ENCODE data around the gene ENOX1. TPM values are rescaled to one million over a fixed set of nuclear protein-coding genes. Genes with fewer than 3 reads are reported as not detected.

ENOX1 gene
- total RNA-seq, 1 experiment from 2014 or later = 1.5 TPM

- Mint-ChIP-seq H3K27me3 (ENCODE audit: unreplicated experiment) (peaks cover 29% of the 10 kb centered on the region), H3K36me3 (ENCODE audit: insufficient read depth, unreplicated experiment) (no peaks in the 10 kb centered on the region), H3K4me1 (ENCODE audit: low read depth, unreplicated experiment) (no peaks in the 10 kb centered on the region), H3K9me3 (ENCODE audit: low read depth, unreplicated experiment) (no peaks in the 10 kb centered on the region), H3K27ac (ENCODE audit: unreplicated experiment) (no peak overlapping the region), H3K4me3 (ENCODE audit: low read depth, unreplicated experiment) (no peak overlapping the region)
- DNase-seq = no peak
- TF ChIP-seq, protein P1, sequence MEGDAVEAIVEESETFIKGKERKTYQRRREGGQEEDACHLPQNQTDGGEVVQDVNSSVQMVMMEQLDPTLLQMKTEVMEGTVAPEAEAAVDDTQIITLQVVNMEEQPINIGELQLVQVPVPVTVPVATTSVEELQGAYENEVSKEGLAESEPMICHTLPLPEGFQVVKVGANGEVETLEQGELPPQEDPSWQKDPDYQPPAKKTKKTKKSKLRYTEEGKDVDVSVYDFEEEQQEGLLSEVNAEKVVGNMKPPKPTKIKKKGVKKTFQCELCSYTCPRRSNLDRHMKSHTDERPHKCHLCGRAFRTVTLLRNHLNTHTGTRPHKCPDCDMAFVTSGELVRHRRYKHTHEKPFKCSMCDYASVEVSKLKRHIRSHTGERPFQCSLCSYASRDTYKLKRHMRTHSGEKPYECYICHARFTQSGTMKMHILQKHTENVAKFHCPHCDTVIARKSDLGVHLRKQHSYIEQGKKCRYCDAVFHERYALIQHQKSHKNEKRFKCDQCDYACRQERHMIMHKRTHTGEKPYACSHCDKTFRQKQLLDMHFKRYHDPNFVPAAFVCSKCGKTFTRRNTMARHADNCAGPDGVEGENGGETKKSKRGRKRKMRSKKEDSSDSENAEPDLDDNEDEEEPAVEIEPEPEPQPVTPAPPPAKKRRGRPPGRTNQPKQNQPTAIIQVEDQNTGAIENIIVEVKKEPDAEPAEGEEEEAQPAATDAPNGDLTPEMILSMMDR (IDR thresholded peaks at IDR 0.05; ENCODE audit: unreplicated experiment) = no peak
- intact Hi-C loops (cut with micrococcal nuclease; ENCODE audit: unreplicated experiment) = no loop called here
- CTCF ChIA-PET = no interaction called here
- BruUV-seq (replicated peaks) = no TSS peak
Measured at GRCh38 chr13:43239275-43239840, 547.4 kb downstream of the ENOX1 start.

DNA sequence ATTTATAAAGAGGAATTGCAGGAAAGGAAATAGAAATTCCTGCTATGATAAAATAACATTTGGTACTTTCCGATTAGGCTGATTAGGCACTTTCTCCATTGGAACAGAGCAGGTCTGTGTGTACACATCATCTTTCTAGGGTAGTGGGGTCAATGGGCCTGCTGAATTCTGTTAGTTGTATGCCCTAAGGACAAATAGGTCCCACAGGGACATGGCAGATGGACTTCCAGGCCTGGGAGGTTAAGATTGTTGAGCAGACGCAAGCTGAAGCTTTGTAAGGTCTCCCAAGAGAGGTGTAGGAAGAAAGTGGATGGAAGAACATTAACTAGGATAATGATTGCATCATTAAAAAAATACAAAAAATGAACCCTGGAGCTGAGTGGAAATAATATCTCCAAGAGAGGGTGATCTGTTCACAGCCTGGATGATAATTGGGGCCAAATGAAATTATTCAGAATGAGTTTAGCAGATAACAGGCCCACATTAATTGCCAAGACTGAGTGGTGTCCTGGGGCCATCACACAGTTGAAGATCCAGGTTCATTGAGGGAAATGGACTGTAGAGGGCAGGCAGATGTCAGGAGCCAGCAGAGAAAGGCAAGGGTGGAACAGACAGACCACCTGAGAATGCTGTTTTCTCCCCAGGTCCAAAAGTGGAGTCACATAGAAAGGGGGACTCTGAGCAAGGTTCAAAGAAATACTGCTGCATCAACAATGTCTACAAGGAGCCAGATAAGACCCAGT lies 548.3 kb downstream of the ENOX1 start:
- H3K4me1 Mint-ChIP-seq (ENCODE audit: low read depth, unreplicated experiment) = no peaks in the 10 kb centered on the region
- H3K9me3 Mint-ChIP-seq (ENCODE audit: low read depth, unreplicated experiment) = no peaks in the 10 kb centered on the region
- intact Hi-C loops (cut with micrococcal nuclease; ENCODE audit: unreplicated experiment) = no loop called here
- no peak overlapping the region for H3K27ac Mint-ChIP-seq (ENCODE audit: unreplicated experiment)
- CTCF ChIA-PET = no interaction called here
- peaks cover 29% of the 10 kb centered on the region for H3K27me3 Mint-ChIP-seq (ENCODE audit: unreplicated experiment)
- DNase-seq = no peak
- H3K36me3 Mint-ChIP-seq (ENCODE audit: insufficient read depth, unreplicated experiment) = no peaks in the 10 kb centered on the region
- TF ChIP-seq, protein P1 (IDR thresholded peaks at IDR 0.05; ENCODE audit: unreplicated experiment) = no peak
- BruUV-seq (replicated peaks) = no TSS peak
- no peak overlapping the region for H3K4me3 Mint-ChIP-seq (ENCODE audit: low read depth, unreplicated experiment)

GRCh38 chr13:43237616-43238015 lies 549.2 kb downstream of the ENOX1 start:
- no peak for DNase-seq
- H3K4me1 Mint-ChIP-seq (ENCODE audit: low read depth, unreplicated experiment) = no peaks in the 10 kb centered on the region
- no peaks in the 10 kb centered on the region for H3K9me3 Mint-ChIP-seq (ENCODE audit: low read depth, unreplicated experiment)
- H3K27me3 Mint-ChIP-seq (ENCODE audit: unreplicated experiment) = peaks cover 23% of the 10 kb centered on the region
- H3K4me3 Mint-ChIP-seq (ENCODE audit: low read depth, unreplicated experiment) = no peak overlapping the region
- TF ChIP-seq, protein P1 (IDR thresholded peaks at IDR 0.05; ENCODE audit: unreplicated experiment) = no peak
- H3K36me3 Mint-ChIP-seq (ENCODE audit: insufficient read depth, unreplicated experiment) = no peaks in the 10 kb centered on the region
- intact Hi-C loops (cut with micrococcal nuclease; ENCODE audit: unreplicated experiment) = no loop called here
- BruUV-seq (replicated peaks) = no TSS peak
- CTCF ChIA-PET = no interaction called here
- H3K27ac Mint-ChIP-seq (ENCODE audit: unreplicated experiment) = no peak overlapping the region

DNA sequence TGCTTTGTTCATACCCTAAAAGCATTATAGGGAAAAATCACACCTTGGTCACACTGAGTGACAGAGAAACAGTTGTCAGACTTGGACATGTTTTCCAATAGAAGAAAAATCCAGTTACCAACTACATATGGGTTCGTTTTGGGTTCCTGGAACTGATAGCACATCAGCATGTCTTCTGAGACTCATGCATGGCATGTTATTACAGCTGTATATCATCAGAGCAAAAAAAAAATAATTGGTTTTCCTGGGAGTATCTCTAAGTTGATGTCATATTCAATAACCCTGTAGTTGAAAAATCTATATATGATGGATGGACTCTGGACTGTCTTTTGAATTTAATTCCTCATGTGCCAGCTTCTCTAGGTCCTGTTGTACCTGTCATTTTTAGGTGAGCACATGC lies 551.7 kb downstream of the ENOX1 start:
- Mint-ChIP-seq H3K27ac (ENCODE audit: unreplicated experiment) (no peak overlapping the region), H3K36me3 (ENCODE audit: insufficient read depth, unreplicated experiment) (no peaks in the 10 kb centered on the region), H3K4me1 (ENCODE audit: low read depth, unreplicated experiment) (no peaks in the 10 kb centered on the region), H3K27me3 (ENCODE audit: unreplicated experiment) (no peaks in the 10 kb centered on the region), H3K9me3 (ENCODE audit: low read depth, unreplicated experiment) (no peaks in the 10 kb centered on the region), H3K4me3 (ENCODE audit: low read depth, unreplicated experiment) (no peak overlapping the region)
- CTCF ChIA-PET = no interaction called here
- BruUV-seq (replicated peaks) = no TSS peak
- intact Hi-C loops (cut with micrococcal nuclease; ENCODE audit: unreplicated experiment) = no loop called here
- TF ChIP-seq, protein P1 (IDR thresholded peaks at IDR 0.05; ENCODE audit: unreplicated experiment) = no peak
- no peak for DNase-seq
